Spleen (tissue), 11 donors: ENCODE data around the gene OR1J2. TPM values are rescaled to one million over a fixed set of nuclear protein-coding genes. Genes with fewer than 3 reads are reported as not detected.

Source experiments
- DNase-seq: peaks from one replicate; pipeline ENCODE4 v3.0.0-alpha.2; 2020
- H3K27ac ChIP-seq, 8 donors: fragments of 200-600 bp; sonication (generic) in 7 of 8; 1 replicate in 4 of 8; 2 replicates in 4 of 8; pipeline versions ENCODE4 v1.5.0 to v1.8.0; 2016 to 2021; ENCODE audit warnings: inconsistent platforms in 4 of 8, mild to moderate bottlenecking in 4 of 8, moderate library complexity in 1 of 8
- H3K27me3 ChIP-seq, 7 donors: fragments of 200-600 bp; sonication (generic) in 6 of 7; replicated peaks in 1 of 7; 1 replicate in 4 of 7; 2 replicates in 3 of 7; pipeline versions ENCODE4 v1.5.0 to v1.8.0; 2016 to 2021; ENCODE audit warnings: inconsistent platforms in 3 of 7, mild to moderate bottlenecking in 1 of 7
- H3K36me3 ChIP-seq, 6 donors: fragments of 200-600 bp; sonication (generic) in 5 of 6; 1 replicate in 4 of 6; 2 replicates in 2 of 6; pipeline versions ENCODE4 v1.5.0 to v1.8.0; 2016 to 2021; ENCODE audit warnings: inconsistent platforms in 2 of 6
- H3K4me1 ChIP-seq, 6 donors: fragments of 200-600 bp; sonication (generic) in 5 of 6; 1 replicate in 3 of 6; 2 replicates in 3 of 6; pipeline versions ENCODE4 v1.5.0 to v1.8.0; 2016 to 2021; ENCODE audit warnings: inconsistent platforms in 3 of 6
- H3K4me3 ChIP-seq, 8 donors: fragments of 200-600 bp; sonication (generic) in 7 of 8; 1 replicate in 4 of 8; 2 replicates in 4 of 8; pipeline versions ENCODE4 v1.5.0 to v1.8.0; 2016 to 2021; ENCODE audit warnings: inconsistent platforms in 4 of 8, mild to moderate bottlenecking in 4 of 8, moderate library complexity in 2 of 8
- H3K9me3 ChIP-seq, 8 donors: fragments of 200-600 bp; sonication (generic) in 7 of 8; 1 replicate in 4 of 8; 2 replicates in 4 of 8; pipeline versions ENCODE4 v1.5.0 to v1.8.0; 2016 to 2021; ENCODE audit warnings: inconsistent platforms in 4 of 8
- POLR2A ChIP-seq, 3 donors: fragments of 450-650 bp; IDR thresholded peaks; one replicate each; pipeline ENCODE4 v1.5.1; 2017; ENCODE audit warnings: antibody characterized with exemption in 3 of 3, mild to moderate bottlenecking in 1 of 3
- POLR2AphosphoS5 ChIP-seq, 3 donors: sonication (generic); formaldehyde crosslinking; IDR thresholded peaks; one replicate each; pipeline ENCODE4 v1.5.1; 2017; ENCODE audit warnings: antibody characterized with exemption in 3 of 3
- WGBS, 5 donors: extraction: QIAGEN DNeasy Blood & Tissue Kit in 3 of 5; methylation state at CpG; one replicate each; pipeline versions ENCODE4 v1.1.5 to v1.1.7; 2013 to 2018; 5-methylcytosine and 5-hydroxymethylcytosine counted together
- intact Hi-C: fragments of 100-400 bp; cut with DNase I; formaldehyde crosslinking; loops from one replicate; pipeline ENCODE4 v1.15.0; 2023; ENCODE audit warnings: low total_unique reads
- polyA plus RNA-seq, 3 donors: library from polyadenylated mRNA; stranded (reverse); fragments of 200-250 nt; gene quantifications; one replicate each; pipeline ENCODE4 v1.2.1, GENCODE V29; 2013
- total RNA-seq, 7 donors: library from RNA; depleted of rRNA in 3 of 7; stranded (reverse); fragments of >200 nt in 3 of 7; fragmentation: NEBNext Ultra II Directional in 4 of 7; extraction: Animal tissue kit (Norgen Biotek cat#: 25700) in 4 of 7; gene quantifications; one replicate each; pipeline versions ENCODE4 v1.1.0 to v1.2.1, GENCODE V29; 2016 to 2021
- TF ChIP-seq, protein P1 (sequence below), 11 experiments: fragments of 200-600 bp in 7 of 11; fragments of 450-650 bp in 4 of 11; sonication (generic) in 4 of 11; IDR thresholded peaks in 8 of 11; conservative IDR thresholded peaks in 3 of 11; 1 replicate in 7 of 11; 2 replicates in 4 of 11; pipeline versions ENCODE4 v1.4.0 to v1.8.0; 2016 to 2021; ENCODE audit warnings: antibody characterized with exemption in 11 of 11, inconsistent platforms in 4 of 11, mild to moderate bottlenecking in 1 of 11
- donor health status: healthy with polysubstance abuse.
- donor health status: DM: no; HTN: no; CAD: no; lungs with moderate emphysema.
- donor health status: DM: no; HTN: no; CAD: no.
- donor health status: Bipolar disorder and iron deficiency.
- donor health status: healthy.
- donor health status: DM: no; HTN: no; CAD: no.
- donor health status: DM: yes; HTN: yes; CAD: no.

The OR1J2 gene
- total and polyA plus RNA-seq, 10 donors: not detected

DNA sequence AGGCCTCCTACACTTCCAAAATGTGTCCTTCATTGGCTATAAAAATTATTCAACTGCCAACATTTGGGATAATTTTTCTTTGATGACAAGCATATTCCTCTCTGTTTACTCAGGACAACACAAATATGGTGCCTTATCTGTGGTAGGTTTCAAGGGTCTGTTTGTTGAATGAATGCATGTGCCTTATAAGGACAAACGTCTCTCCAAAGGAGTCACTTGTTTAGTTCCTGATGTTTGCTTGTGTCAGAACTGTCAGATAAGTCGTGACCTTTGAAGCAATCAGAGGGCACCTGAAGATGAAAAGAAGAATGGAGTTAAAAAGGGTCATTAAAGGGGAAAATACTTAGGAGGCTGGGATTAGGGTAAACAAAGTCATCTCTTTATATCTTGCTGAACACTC, 3.6 kb upstream of the OR1J2 start:
- Histone ChIP-seq H3K27me3 (peaks cover 0 to 6% (median 0%) of the 10 kb centered on the region in 7 donors), H3K27ac (no peak overlapping the region), H3K9me3 (no peaks in the 10 kb centered on the region), H3K36me3 (no peaks in the 10 kb centered on the region), H3K4me3 (no peak overlapping the region), H3K4me1 (no peaks in the 10 kb centered on the region)
- DNase-seq: no peak
- 46 to 74% (median 59%) methylated on average over 2 of the region's 2 CpGs for WGBS, 5 donors
- TF ChIP-seq POLR2AphosphoS5 (IDR thresholded peaks at IDR 0.05) (no peak), POLR2A (IDR thresholded peaks at IDR 0.05) (no peak)
- TF ChIP-seq, protein P1, sequence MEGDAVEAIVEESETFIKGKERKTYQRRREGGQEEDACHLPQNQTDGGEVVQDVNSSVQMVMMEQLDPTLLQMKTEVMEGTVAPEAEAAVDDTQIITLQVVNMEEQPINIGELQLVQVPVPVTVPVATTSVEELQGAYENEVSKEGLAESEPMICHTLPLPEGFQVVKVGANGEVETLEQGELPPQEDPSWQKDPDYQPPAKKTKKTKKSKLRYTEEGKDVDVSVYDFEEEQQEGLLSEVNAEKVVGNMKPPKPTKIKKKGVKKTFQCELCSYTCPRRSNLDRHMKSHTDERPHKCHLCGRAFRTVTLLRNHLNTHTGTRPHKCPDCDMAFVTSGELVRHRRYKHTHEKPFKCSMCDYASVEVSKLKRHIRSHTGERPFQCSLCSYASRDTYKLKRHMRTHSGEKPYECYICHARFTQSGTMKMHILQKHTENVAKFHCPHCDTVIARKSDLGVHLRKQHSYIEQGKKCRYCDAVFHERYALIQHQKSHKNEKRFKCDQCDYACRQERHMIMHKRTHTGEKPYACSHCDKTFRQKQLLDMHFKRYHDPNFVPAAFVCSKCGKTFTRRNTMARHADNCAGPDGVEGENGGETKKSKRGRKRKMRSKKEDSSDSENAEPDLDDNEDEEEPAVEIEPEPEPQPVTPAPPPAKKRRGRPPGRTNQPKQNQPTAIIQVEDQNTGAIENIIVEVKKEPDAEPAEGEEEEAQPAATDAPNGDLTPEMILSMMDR (IDR thresholded peaks at IDR 0.05 in 8 of 11, conservative IDR thresholded peaks at IDR 0.05 in 3 of 11): no peak
- intact Hi-C loops: no loop called here

GRCh38 chr9:122518226-122518625, 7.6 kb downstream of the OR1J2 start:
- 57 to 65% (median 60%) methylated on average over 2 of the region's 2 CpGs for WGBS, 5 donors

DNA sequence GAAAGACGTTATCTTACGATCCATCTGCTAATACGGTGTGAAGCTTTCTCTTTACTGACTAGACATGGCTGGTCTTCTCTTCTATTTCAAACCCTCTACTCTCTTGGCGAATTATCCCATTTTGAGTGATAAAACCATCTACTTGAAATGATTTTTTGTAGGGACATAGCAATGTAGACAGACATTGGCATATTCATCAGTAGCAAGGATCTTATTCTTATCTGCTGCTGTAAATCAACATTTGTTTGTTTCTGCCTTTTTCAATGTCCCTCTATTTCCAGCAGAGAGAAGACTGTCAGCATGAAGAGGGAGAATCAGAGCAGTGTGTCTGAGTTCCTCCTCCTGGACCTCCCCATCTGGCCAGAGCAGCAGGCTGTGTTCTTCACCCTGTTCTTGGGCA, 8.2 kb downstream of the OR1J2 start, which contains the start of gene OR1J4:
Gene OR1J4, plus strand, starts transcription at position 301 of the 400 bp plus-strand sequence. Its CDS starts 0 bp downstream, at position 301.
- H3K4me3 ChIP-seq: no peak within 1 kb of the TSS
- peaks cover 0 to 9% (median 0%) of the 10 kb centered on the region in 7 donors for H3K27me3 ChIP-seq
- no peaks in the 10 kb centered on the region for H3K9me3 ChIP-seq
- no peak for DNase-seq
- TF ChIP-seq POLR2A (IDR thresholded peaks at IDR 0.05) (no peak), POLR2AphosphoS5 (IDR thresholded peaks at IDR 0.05) (no peak)
- TF ChIP-seq, protein P1 (IDR thresholded peaks at IDR 0.05 in 8 of 11, conservative IDR thresholded peaks at IDR 0.05 in 3 of 11): no peak
- intact Hi-C loops: no loop called here
- H3K36me3 ChIP-seq: no peaks in the 10 kb centered on the region
- H3K4me1 ChIP-seq: no peaks in the 10 kb centered on the region
- H3K27ac ChIP-seq: no peak within 1 kb of the TSS
- 82 to 90% (median 84%) methylated on average over 4 of the region's 4 CpGs for WGBS, 5 donors

More at GRCh38 chr9:122518226-122518625, 7.6 kb downstream of the OR1J2 start:
- DNase-seq: no peak
- Histone ChIP-seq H3K27me3 (peaks cover 0 to 9% (median 0%) of the 10 kb centered on the region in 7 donors), H3K27ac (no peak overlapping the region), H3K4me3 (no peak overlapping the region), H3K4me1 (no peaks in the 10 kb centered on the region), H3K9me3 (no peaks in the 10 kb centered on the region), H3K36me3 (no peaks in the 10 kb centered on the region)
- intact Hi-C loops: no loop called here
- no peak for TF ChIP-seq POLR2AphosphoS5 (IDR thresholded peaks at IDR 0.05)
- no peak for TF ChIP-seq POLR2A (IDR thresholded peaks at IDR 0.05)
- TF ChIP-seq, protein P1 (IDR thresholded peaks at IDR 0.05 in 8 of 11, conservative IDR thresholded peaks at IDR 0.05 in 3 of 11): no peak

- no peak for DNase-seq
- H3K27me3 ChIP-seq: peaks cover 0 to 9% (median 0%) of the 10 kb centered on the region in 7 donors
- intact Hi-C loops: no loop called here
- H3K4me1 ChIP-seq: no peaks in the 10 kb centered on the region
- no peaks in the 10 kb centered on the region for H3K36me3 ChIP-seq
- TF ChIP-seq POLR2AphosphoS5 (IDR thresholded peaks at IDR 0.05) (no peak), POLR2A (IDR thresholded peaks at IDR 0.05) (no peak)
- TF ChIP-seq, protein P1 (IDR thresholded peaks at IDR 0.05 in 8 of 11, conservative IDR thresholded peaks at IDR 0.05 in 3 of 11): no peak
- no peaks in the 10 kb centered on the region for H3K9me3 ChIP-seq
- no peak overlapping the region for H3K4me3 ChIP-seq
- 86 to 92% (median 91%) methylated on average over 3 of the region's 3 CpGs for WGBS, 5 donors
- H3K27ac ChIP-seq: no peak overlapping the region
These were observed 8.8 kb downstream of the OR1J2 start for GRCh38 chr9:122519376-122519775.
